Adrenal gland (tissue), 5 donors: ENCODE measurements around the gene DYNC1LI1.

ENCODE experiments used
- POLR2A ChIP-seq, 2 donors: fragments of 450-650 bp; IDR thresholded peaks; one replicate each; pipeline ENCODE4 v1.6.1; 2017; ENCODE audit warnings: antibody characterized with exemption in 2 of 2, mild to moderate bottlenecking in 2 of 2, moderate library complexity in 1 of 2
- TF ChIP-seq, protein P1 (sequence below), 6 experiments: fragments of 450-650 bp in 4 of 6; fragments of 200-600 bp in 2 of 6; sonication (generic) in 1 of 6; IDR thresholded peaks; 1 replicate in 5 of 6; 2 replicates in 1 of 6; pipeline versions ENCODE4 v1.5.1 to v1.8.0; 2016 to 2021; ENCODE audit warnings: antibody characterized with exemption in 6 of 6, mild to moderate bottlenecking in 2 of 6, moderate library complexity in 1 of 6
- donor health status: DM: no; HTN: no; CAD: no.

DNA sequence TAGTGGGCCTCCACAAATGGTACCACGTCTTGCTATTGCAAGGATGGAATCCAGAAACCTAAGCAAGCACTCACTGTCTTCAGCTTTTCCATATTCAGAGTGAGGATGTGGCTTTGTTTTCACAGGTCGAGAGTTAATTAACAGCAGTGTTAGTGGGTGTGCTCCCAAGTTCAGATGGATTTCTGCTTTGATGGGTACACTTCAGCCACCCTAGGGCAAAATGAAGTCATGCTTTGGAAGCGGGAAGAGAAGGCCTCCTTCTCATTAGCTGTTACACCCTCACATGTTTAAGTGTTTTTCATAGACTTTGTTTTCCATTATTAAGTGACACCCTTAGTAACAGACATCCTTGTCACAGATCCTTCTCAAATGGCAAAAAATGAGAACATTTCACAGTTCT, 36.3 kb upstream of the DYNC1LI1 start:
- TF ChIP-seq, protein P1, sequence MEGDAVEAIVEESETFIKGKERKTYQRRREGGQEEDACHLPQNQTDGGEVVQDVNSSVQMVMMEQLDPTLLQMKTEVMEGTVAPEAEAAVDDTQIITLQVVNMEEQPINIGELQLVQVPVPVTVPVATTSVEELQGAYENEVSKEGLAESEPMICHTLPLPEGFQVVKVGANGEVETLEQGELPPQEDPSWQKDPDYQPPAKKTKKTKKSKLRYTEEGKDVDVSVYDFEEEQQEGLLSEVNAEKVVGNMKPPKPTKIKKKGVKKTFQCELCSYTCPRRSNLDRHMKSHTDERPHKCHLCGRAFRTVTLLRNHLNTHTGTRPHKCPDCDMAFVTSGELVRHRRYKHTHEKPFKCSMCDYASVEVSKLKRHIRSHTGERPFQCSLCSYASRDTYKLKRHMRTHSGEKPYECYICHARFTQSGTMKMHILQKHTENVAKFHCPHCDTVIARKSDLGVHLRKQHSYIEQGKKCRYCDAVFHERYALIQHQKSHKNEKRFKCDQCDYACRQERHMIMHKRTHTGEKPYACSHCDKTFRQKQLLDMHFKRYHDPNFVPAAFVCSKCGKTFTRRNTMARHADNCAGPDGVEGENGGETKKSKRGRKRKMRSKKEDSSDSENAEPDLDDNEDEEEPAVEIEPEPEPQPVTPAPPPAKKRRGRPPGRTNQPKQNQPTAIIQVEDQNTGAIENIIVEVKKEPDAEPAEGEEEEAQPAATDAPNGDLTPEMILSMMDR (IDR thresholded peaks at IDR 0.05) = no peak
- TF ChIP-seq POLR2A (IDR thresholded peaks at IDR 0.05) = no peak
